Right lobe of liver (tissue), 6 donors: ENCODE data around the gene NVL. TPM values are rescaled to one million over a fixed set of nuclear protein-coding genes. Genes with fewer than 3 reads are reported as not detected.

Experiments
- ATAC-seq, 4 donors: fragments of 200-7000 bp; cut with Tn5 transposase; one replicate each; pipeline ENCODE4 v1.9.1; 2020; ENCODE audit warnings: mild to moderate bottlenecking in 4 of 4, moderate library complexity in 4 of 4
- DNase-seq, 3 donors: peaks; one replicate each; pipeline ENCODE4 v3.0.0-alpha.2; 2020
- H3K27ac ChIP-seq, 3 donors: fragments of 200-600 bp; one replicate each; pipeline ENCODE4 v1.8.0; 2022
- H3K27me3 ChIP-seq, 2 donors: fragments of 200-600 bp; one replicate each; pipeline ENCODE4 v1.8.0; 2022
- H3K36me3 ChIP-seq, 4 donors: fragments of 200-600 bp; sonication (generic) in 1 of 4; one replicate each; pipeline versions ENCODE4 v1.5.1 to v1.8.0; 2017 to 2022; ENCODE audit warnings: control low read depth in 1 of 4
- H3K4me1 ChIP-seq, 4 donors: fragments of 200-600 bp; sonication (generic) in 1 of 4; one replicate each; pipeline versions ENCODE4 v1.5.1 to v1.8.0; 2017 to 2022; ENCODE audit warnings: control low read depth in 1 of 4
- H3K4me3 ChIP-seq, 3 donors: fragments of 200-600 bp; one replicate each; pipeline ENCODE4 v1.8.0; 2022
- H3K9me3 ChIP-seq, 4 donors: fragments of 200-600 bp; sonication (generic) in 1 of 4; one replicate each; pipeline versions ENCODE4 v1.5.1 to v1.8.0; 2017 to 2022; ENCODE audit warnings: control low read depth in 1 of 4
- CTCF ChIP-seq, 4 donors: fragments of 200-600 bp in 3 of 4; fragments of 450-650 bp in 1 of 4; IDR thresholded peaks; one replicate each; pipeline versions ENCODE4 v1.5.1 to v1.8.0; 2016 to 2022; ENCODE audit warnings: antibody characterized with exemption in 4 of 4, mild to moderate bottlenecking in 2 of 4
- POLR2A ChIP-seq: fragments of 450-650 bp; IDR thresholded peaks from one replicate; pipeline ENCODE4 v1.6.1; 2017; ENCODE audit warnings: antibody characterized with exemption, mild to moderate bottlenecking
- WGBS: methylation state at CpG from one replicate; pipeline ENCODE4 v1.1.6; 2018; ENCODE audit warnings: low coverage, low lambda C conversion rate; ENCODE audit not compliant: insufficient coverage; ENCODE audit errors: missing lambda C conversion rate; 5-methylcytosine and 5-hydroxymethylcytosine counted together
- intact Hi-C, 2 donors: fragments of 100-400 bp; cut with DNase I; formaldehyde crosslinking; loops; one replicate each; pipeline versions ENCODE4 v1.11.2 to v1.14.1; 2022
- total RNA-seq, 6 experiments: library from RNA; depleted of rRNA in 2 of 6; stranded (reverse); fragments of >200 nt in 2 of 6; fragmentation: NEBNext Ultra II Directional in 3 of 6; extraction: Animal tissue kit (Norgen Biotek cat#: 25700) in 3 of 6; gene quantifications; one replicate each; pipeline versions ENCODE4 v1.1.0 to v1.2.4, GENCODE V29; 2016 to 2023
- donor health status: DM: no; HTN: yes; CAD: no.
- donor health status: DM: no; HTN: no; CAD: no.
- donor health status: DM: no; HTN: no; CAD: no.
- donor health status: DM: no; HTN: yes; CAD: no.
- donor health status: DM: no; HTN: yes; CAD: no.

The NVL gene
- total RNA-seq, 6 experiments from 2014 or later = 4.5 to 8.9 (median 6.8) TPM

GRCh38 chr1:224189561-224189960 lies 140.4 kb downstream of the NVL start:
- TF ChIP-seq POLR2A = no peak
- TF ChIP-seq CTCF (IDR thresholded peaks at IDR 0.05) = no peak
- H3K27me3 ChIP-seq = no peaks in the 10 kb centered on the region
- peaks cover 0 to 25% (median 0%) of the 10 kb centered on the region in 4 donors for H3K36me3 ChIP-seq
- no peak overlapping the region for H3K4me3 ChIP-seq
- peaks cover 0 to 24% (median 3%) of the 10 kb centered on the region in 4 donors for H3K4me1 ChIP-seq
- ATAC-seq = no peak
- no peak for DNase-seq
- no peaks in the 10 kb centered on the region for H3K9me3 ChIP-seq
- intact Hi-C loops = no loop called here
- whole genome bisulfite sequencing = 88% methylated on average over 6 of the region's 7 CpGs
- no peak overlapping the region for H3K27ac ChIP-seq

DNA sequence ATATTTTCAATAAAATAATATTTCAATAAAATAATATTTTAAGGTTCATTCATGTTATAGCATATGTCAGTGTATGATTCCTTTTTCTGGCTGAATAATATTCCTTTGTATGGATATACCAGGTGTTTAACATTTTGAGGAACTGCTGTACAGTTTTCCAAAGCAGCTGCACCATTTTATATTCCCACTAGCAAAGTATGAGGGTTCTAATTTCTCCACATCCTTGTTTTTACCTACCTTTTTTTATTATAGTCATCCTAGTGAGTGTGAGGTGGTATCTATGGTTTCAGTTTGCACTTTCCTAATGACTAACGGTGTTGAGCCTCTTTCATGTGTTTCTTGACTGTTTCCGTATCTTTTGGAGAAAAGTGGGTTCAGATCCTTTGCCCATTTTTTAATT lies 141.7 kb downstream of the NVL start:
- Histone ChIP-seq H3K4me3 (no peak overlapping the region), H3K4me1 (peaks cover 0 to 24% (median 3%) of the 10 kb centered on the region in 4 donors), H3K36me3 (peaks cover 0 to 22% (median 0%) of the 10 kb centered on the region in 4 donors), H3K27me3 (no peaks in the 10 kb centered on the region), H3K27ac (no peak overlapping the region), H3K9me3 (no peaks in the 10 kb centered on the region)
- WGBS = 67% methylated on average over 1 of the region's 2 CpGs
- TF ChIP-seq POLR2A = no peak
- TF ChIP-seq CTCF (IDR thresholded peaks at IDR 0.05) = no peak
- intact Hi-C loops = no loop called here
- DNase-seq (no peak), ATAC-seq (no peak)

DNA sequence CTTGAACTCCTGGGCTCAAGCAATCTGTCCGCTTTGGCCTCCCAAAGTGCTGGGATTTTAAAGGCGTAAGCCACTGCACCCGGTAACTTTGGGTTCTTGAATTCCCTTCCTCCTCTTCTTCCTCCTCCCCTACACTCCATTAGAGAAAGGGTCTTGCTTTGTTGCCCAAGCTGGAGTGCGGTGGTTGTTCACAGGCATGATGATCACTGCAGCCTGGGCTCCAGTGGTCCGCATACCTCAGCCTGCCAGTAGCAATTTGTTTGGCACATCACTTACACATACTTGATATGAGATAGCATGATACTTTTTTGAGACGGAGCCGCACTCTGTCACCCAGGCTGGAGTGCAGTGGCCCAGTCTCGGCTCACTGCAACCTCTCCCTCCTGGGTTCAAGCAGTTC lies 144.8 kb downstream of the NVL start:
- H3K27ac ChIP-seq = no peak overlapping the region
- H3K27me3 ChIP-seq = no peaks in the 10 kb centered on the region
- intact Hi-C loops = no loop called here
- ATAC-seq = no peak
- no peak for DNase-seq
- 80% methylated on average over 5 of the region's 8 CpGs for WGBS
- no peak for TF ChIP-seq POLR2A
- TF ChIP-seq CTCF (IDR thresholded peaks at IDR 0.05) = no peak
- peaks cover 0 to 24% (median 5%) of the 10 kb centered on the region in 4 donors for H3K4me1 ChIP-seq
- H3K36me3 ChIP-seq = no peaks in the 10 kb centered on the region
- H3K9me3 ChIP-seq = no peaks in the 10 kb centered on the region
- H3K4me3 ChIP-seq = no peak overlapping the region

GRCh38 chr1:224183591-224184312 lies 146.2 kb downstream of the NVL start:
- intact Hi-C loops = no loop called here
- no peak for TF ChIP-seq POLR2A
- no peak for TF ChIP-seq CTCF (IDR thresholded peaks at IDR 0.05)
- peaks cover 0 to 24% (median 5%) of the 10 kb centered on the region in 4 donors for H3K4me1 ChIP-seq

More at GRCh38 chr1:224183591-224184312, 146.2 kb downstream of the NVL start:
- WGBS = 32% methylated on average over 13 of the region's 53 CpGs
- no peaks in the 10 kb centered on the region for H3K36me3 ChIP-seq
- DNase-seq = peak; percentile 69 to 75 (median 72)
- ATAC-seq = peak; percentile 63 to 71 (median 68)
- H3K27me3 ChIP-seq = no peaks in the 10 kb centered on the region
- H3K27ac ChIP-seq = peak overlapping the region; percentile 86 to 99 (median 87)
- peak overlapping the region; percentile 82 to 99 (median 86) for H3K4me3 ChIP-seq
- H3K9me3 ChIP-seq = no peaks in the 10 kb centered on the region
